Urinary bladder (tissue), 4 donors: ENCODE measurements around the gene MAN1C1. TPM values are rescaled to one million over a fixed set of nuclear protein-coding genes. Genes with fewer than 3 reads are reported as not detected.

Experiments
- DNase-seq: peaks from one replicate; pipeline ENCODE4 v3.0.0-alpha.2; 2015; ENCODE audit errors: extremely low spot score
- H3K27ac ChIP-seq: one replicate; pipeline ENCODE4 v1.5.1; 2013; ENCODE audit warnings: low read depth, mild to moderate bottlenecking, moderate library complexity
- H3K36me3 ChIP-seq: one replicate; pipeline ENCODE4 v1.6.1; 2013; ENCODE audit warnings: mild to moderate bottlenecking, moderate library complexity; ENCODE audit not compliant: insufficient read depth
- H3K4me1 ChIP-seq: one replicate; pipeline ENCODE4 v1.6.1; 2013; ENCODE audit warnings: mild to moderate bottlenecking, moderate library complexity; ENCODE audit not compliant: insufficient read depth
- H3K4me3 ChIP-seq: one replicate; pipeline ENCODE4 v1.5.1; 2013; ENCODE audit warnings: low read depth, low read length
- WGBS: extraction: QIAGEN DNeasy Blood & Tissue Kit; methylation state at CpG from one replicate; pipeline ENCODE4 v1.1.7; 2013; 5-methylcytosine and 5-hydroxymethylcytosine counted together
- polyA plus RNA-seq: library from polyadenylated mRNA; stranded (reverse); fragments of 200-250 nt; gene quantifications from one replicate; pipeline ENCODE4 v1.2.3, GENCODE V29; 2013
- total RNA-seq: library from RNA; depleted of rRNA; stranded (reverse); fragments of >200 nt; gene quantifications from one replicate; pipeline ENCODE4 v1.2.3, GENCODE V29; 2014
- donor health status: healthy with polysubstance abuse.
- donor health status: healthy.

The MAN1C1 gene
- total and polyA plus RNA-seq, 2 donors = 18.2 to 26.4 TPM

DNA sequence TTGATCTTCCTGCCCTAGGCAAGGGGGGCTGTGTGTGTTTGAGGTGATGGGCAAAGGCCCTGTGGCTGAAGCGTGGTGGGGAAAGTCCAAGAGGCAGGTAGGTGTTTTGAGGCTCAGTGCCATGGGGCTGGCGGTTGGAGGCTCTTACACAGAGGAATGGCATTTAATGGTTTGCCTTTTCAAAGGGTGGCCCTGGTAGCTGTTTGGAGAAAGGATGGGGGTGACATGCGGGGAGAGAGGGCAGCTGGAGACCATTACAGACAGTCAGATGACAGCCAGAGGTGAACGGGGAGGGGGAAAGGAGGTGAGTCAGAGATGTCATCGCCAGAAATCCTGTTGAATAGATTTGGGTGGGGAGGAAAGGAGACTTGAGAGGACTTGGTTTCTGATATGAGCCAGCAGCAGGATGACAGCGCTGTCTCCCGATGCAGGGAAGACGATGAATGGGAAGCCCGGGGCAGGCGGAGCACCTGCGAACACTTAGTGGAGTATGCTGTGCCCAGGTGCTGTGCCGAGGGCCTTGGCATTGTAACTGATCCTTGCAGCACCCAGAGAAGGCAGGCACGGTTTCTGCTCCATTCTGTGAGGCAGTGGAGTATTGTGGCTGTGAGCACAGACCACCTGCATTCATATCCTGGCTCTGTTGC lies 56.3 kb downstream of the MAN1C1 start:
- Histone ChIP-seq H3K4me1 (no peaks in the 10 kb centered on the region), H3K4me3 (no peak overlapping the region), H3K36me3 (no peaks in the 10 kb centered on the region), H3K27ac (no peak overlapping the region)
- no peak for DNase-seq
- 68% methylated on average over 13 of the region's 13 CpGs for WGBS

DNA sequence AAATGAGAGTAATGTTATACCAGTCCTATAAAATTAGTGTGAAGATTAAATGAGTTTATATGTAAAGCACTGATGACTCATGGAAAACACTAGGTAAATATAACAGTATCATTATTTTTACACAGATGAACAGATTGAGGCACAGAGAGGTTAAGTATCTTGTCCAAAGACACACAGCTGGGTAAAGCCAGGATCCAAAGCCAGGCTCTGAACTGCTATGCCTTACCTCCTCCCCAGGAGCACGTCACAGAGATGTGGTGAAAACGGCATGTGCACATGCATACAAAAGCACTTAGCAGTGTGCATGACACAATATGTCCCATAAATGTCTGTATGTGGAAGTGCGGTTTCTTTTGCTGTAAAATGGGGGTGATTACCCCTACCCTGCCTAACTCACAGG lies 56.9 kb downstream of the MAN1C1 start:
- H3K4me3 ChIP-seq = no peak overlapping the region
- H3K4me1 ChIP-seq = no peaks in the 10 kb centered on the region
- no peak for DNase-seq
- H3K36me3 ChIP-seq = no peaks in the 10 kb centered on the region
- whole genome bisulfite sequencing = 94% methylated on average over 3 of the region's 3 CpGs
- no peak overlapping the region for H3K27ac ChIP-seq

DNA sequence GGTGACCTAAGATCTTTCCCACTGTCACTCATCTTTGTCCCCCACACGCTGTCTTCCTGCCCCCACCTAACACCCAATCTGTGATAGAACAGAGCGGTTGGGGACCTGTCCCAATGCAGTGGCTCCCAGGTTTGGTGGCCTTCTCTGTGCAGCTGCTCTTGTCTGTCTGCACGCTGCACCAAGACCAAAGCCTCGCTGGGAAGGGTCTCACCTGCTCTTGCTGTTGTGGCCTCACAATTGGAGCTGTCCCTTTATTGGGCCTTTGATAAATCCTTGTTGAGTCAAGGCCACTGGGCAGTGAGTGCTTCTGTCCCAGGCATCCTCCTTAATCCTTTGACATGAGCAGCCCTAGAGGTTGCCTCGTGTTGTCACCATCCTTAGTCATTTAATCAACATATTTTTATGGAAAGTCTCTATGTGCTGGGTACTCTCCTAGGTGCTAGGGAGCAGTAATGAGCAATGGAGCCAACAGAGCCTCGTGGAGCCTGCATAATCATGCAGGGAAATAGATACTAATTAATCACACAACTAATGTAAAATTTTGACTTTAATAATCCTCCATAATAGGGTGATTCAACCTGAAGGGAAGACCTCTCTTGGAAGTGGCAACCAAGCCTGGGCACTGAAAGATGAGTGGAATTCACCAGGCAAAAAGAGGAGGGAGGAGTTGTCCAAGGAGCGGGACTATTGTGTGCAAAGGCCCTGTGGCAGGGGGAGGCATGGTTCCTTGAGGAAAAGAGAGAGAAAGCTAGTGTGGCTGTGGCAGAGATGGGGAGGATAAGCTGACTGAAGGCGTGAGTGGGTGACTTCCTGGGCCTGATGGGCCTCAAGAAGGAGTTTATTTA lies 57.6 kb downstream of the MAN1C1 start:
- no peak for DNase-seq
- H3K4me1 ChIP-seq = no peaks in the 10 kb centered on the region
- H3K27ac ChIP-seq = no peak overlapping the region
- H3K4me3 ChIP-seq = no peak overlapping the region
- WGBS = 92% methylated on average over 8 of the region's 8 CpGs
- H3K36me3 ChIP-seq = no peaks in the 10 kb centered on the region

DNA sequence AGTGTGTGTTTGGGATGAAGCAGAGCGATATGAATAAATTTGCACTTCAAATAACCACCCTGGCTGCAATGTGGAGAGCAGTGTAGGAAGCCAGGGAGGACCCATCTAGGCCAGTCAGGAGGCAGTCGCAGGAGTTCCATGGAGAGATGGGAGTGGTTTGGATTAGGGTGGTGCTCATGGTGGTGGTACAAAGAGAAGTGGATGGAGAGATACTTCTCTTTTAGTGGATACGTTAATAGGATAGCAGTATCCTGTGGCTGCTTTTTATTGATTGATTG lies 58.2 kb downstream of the MAN1C1 start:
- H3K4me1 ChIP-seq = no peaks in the 10 kb centered on the region
- 96% methylated on average over 3 of the region's 3 CpGs for WGBS

DNA sequence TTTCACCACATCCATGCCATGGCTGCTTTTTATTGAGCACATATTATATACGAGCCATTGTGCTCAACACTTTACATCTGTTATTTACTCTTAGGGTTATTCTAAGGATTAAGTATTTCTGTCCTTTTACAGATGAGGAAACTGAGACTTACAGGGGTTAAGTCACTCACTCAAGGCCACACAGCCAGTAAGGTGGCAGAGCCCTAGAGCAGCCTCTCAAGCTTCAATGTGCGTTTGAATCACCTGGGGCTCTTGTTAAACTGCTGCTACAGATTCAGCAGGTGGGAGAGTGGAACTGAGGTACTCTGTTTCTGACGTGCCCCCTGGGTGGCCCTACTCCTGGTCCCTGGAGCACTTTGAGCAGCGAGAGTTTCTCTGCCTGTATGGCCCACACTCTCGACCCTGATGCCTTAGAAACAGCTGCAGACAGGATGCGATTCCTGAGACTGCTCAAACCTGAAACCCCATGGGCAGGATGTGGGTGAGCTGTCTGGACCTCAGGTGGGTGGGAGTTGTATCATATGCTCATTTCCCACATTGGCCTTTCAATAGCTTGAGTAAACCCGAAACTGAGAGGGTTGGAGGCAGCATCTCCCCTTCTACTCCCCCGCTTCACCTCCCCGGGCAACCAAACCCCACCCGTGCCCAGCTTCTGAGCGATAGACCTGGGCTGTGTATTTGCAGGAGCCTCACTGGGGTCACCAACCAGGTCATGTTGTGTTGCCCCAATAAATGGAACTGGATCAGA lies 59.3 kb downstream of the MAN1C1 start:
- Histone ChIP-seq H3K27ac (no peak overlapping the region), H3K4me1 (no peaks in the 10 kb centered on the region), H3K36me3 (no peaks in the 10 kb centered on the region), H3K4me3 (no peak overlapping the region)
- WGBS = 81% methylated on average over 11 of the region's 11 CpGs
- DNase-seq = no peak

More for the DNA sequence above, 58.2 kb downstream of the MAN1C1 start:
- DNase-seq = no peak
- Histone ChIP-seq H3K36me3 (no peaks in the 10 kb centered on the region), H3K27ac (no peak overlapping the region), H3K4me3 (no peak overlapping the region)

DNA sequence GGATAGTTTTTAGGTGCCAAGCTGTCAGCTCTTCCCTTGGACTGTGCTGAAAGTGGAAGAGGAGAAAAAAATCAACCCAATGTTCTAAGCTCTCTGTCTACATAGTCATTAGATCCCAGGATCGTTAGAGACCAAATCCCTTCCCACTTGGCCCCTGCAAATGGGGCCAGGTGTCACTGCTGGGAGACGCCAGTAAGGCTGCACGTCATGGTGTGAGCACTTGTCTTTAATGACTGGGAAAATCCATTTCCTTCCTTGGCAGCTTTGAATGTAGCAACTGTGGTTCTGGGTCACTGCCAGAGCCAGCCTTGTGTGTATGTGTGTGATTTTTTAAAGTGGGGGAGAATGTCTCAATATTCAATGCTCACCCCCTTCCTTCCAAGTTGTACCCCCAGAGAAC lies 59.9 kb downstream of the MAN1C1 start:
- Histone ChIP-seq H3K4me3 (no peak overlapping the region), H3K27ac (no peak overlapping the region), H3K36me3 (no peaks in the 10 kb centered on the region), H3K4me1 (no peaks in the 10 kb centered on the region)
- WGBS = 26% methylated on average over 3 of the region's 3 CpGs
- DNase-seq = no peak

DNA sequence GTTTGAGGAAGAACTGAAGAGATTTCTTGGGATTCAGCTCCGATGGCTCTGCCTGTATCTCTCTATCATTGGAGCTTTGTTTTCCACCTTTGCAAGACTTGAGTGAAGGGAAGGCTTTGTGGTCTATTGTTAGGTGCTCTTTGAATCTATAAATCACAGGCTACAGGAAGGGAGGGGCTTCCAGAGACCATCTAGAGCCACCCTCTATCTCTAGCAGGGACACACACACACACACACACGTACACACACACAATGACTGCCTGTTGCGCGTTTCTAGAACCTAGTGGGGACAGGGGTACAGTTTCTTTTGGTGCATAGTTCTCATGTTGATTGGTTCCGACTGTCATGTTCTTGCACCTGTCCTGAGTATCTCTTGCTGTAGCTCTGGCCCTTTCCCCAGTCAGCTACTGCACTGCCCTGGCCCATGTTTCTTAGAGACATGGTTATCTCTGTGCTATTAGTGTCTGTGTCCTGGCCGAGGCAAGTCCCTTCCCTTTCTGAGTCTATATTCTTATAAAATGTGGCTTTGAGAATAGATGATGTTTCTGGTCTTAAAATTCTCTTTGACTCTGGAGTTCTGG lies 60.7 kb downstream of the MAN1C1 start:
- Histone ChIP-seq H3K4me3 (no peak overlapping the region), H3K4me1 (no peaks in the 10 kb centered on the region), H3K36me3 (no peaks in the 10 kb centered on the region), H3K27ac (no peak overlapping the region)
- 82% methylated on average over 6 of the region's 6 CpGs for WGBS
- DNase-seq = no peak

DNA sequence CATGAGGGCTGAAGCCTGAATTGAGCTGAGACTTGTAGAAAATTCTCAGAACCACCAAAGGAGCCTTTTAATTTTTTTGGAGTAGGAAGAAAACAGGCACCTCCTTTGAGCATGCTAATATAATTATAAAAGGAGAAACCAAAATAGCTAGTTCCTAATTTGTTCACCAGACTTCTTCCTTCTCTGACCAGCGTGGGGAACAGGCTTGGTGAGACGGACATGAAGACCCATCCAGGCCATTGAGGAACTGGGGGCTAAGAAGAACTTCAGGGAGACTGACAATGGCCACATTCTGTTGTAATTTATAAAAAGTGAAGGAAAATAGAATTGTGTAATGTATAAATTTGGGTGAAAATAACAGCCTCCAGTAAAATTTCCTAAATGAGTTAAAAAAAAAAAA lies 62.6 kb downstream of the MAN1C1 start:
- Histone ChIP-seq H3K36me3 (no peaks in the 10 kb centered on the region), H3K27ac (no peak overlapping the region), H3K4me1 (no peaks in the 10 kb centered on the region), H3K4me3 (no peak overlapping the region)
- 85% methylated on average over 2 of the region's 2 CpGs for WGBS
- no peak for DNase-seq

DNA sequence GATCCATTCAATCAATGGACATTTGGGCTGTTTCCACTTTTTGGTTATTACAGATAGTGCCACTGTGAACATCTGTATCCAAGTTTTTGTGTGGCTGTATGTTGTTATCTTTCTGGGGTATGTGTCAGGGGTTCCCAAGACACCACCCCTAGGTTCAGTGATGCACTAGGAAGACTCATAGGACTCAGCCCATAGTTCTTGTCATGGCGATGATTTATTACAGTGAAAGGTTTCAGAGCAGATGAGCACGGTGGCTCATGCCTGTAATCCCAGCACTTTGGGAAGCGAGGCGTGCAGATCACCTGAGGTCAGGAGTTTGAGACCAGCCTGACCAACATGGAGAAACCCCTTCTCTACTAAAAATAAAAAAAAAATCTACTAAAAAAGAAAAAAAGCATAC lies 64.1 kb downstream of the MAN1C1 start:
- H3K4me1 ChIP-seq = no peaks in the 10 kb centered on the region
- H3K36me3 ChIP-seq = no peaks in the 10 kb centered on the region
- no peak overlapping the region for H3K27ac ChIP-seq
- no peak overlapping the region for H3K4me3 ChIP-seq
- 98% methylated on average over 4 of the region's 4 CpGs for WGBS
- DNase-seq = no peak

DNA sequence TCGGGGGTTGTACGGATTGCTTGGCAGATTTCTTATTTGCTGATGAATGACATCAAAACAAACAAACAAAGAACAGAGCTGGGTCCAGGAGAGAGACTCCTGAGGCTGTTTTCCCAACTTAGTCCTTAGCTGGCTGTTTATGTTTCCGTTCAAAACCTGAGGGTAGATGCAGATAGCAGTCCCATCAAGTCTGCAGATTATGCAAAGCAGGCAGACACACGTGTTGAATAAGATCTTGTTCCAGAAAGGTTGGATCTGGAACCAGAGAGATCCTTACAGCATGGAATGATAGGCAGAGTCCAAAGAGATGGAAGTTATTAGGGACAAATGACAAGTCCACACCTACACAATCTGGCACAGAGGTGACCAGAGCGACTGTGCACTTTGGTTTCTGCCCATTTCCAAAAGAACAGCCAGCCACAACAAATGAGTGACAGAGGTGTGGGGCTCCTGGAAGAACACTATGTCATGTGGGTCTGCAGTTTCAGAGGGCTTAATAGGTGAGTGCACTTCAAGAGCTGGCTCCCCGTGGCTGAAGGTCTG lies 65.5 kb downstream of the MAN1C1 start:
- H3K36me3 ChIP-seq = no peaks in the 10 kb centered on the region
- H3K4me3 ChIP-seq = no peak overlapping the region
- H3K4me1 ChIP-seq = no peaks in the 10 kb centered on the region
- DNase-seq = no peak
- 87% methylated on average over 6 of the region's 6 CpGs for WGBS
- H3K27ac ChIP-seq = no peak overlapping the region

DNA sequence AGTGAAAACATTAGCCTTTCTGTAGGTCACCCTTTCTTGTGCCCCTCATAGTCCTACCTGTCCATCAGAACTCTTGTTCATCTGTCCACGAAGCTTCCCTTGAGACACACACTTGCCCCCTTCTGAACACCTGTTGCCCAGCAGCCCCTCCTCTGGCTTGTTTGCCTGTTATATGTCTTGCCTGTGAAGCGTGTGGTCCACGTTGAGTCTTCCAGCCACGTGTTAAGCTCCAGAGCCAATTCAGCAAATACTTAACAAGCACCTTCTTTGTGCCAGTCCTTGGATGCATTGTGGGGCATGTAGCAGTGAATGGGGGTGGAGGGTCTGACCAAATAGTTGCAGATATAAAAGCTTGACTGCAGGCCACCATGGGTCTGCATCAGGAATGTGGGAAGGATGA lies 66.6 kb downstream of the MAN1C1 start:
- WGBS = 80% methylated on average over 4 of the region's 4 CpGs
- Histone ChIP-seq H3K27ac (no peak overlapping the region), H3K36me3 (no peaks in the 10 kb centered on the region), H3K4me3 (no peak overlapping the region), H3K4me1 (no peaks in the 10 kb centered on the region)
- DNase-seq = no peak

DNA sequence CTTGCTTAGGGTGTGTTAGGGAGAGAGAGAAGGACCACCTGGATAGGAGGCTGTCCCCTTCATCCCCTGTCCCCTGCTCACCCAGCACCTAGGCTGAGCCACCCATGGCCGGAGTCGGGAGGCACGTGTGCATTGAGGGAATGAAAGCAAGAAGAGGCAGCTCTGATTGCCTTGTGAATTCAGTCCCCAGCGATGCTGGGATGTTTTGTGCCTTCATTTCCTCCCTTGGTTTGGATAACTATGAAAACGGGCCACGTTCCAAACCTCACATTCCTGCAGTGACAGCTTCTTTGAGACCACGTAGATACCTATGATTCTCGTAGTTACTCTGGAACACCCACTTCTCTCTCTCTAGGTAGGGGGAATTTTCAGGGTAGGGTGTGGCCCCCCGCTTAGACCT lies 67.1 kb downstream of the MAN1C1 start:
- WGBS = 38% methylated on average over 9 of the region's 9 CpGs
- no peak for DNase-seq
- H3K27ac ChIP-seq = no peak overlapping the region

DNA sequence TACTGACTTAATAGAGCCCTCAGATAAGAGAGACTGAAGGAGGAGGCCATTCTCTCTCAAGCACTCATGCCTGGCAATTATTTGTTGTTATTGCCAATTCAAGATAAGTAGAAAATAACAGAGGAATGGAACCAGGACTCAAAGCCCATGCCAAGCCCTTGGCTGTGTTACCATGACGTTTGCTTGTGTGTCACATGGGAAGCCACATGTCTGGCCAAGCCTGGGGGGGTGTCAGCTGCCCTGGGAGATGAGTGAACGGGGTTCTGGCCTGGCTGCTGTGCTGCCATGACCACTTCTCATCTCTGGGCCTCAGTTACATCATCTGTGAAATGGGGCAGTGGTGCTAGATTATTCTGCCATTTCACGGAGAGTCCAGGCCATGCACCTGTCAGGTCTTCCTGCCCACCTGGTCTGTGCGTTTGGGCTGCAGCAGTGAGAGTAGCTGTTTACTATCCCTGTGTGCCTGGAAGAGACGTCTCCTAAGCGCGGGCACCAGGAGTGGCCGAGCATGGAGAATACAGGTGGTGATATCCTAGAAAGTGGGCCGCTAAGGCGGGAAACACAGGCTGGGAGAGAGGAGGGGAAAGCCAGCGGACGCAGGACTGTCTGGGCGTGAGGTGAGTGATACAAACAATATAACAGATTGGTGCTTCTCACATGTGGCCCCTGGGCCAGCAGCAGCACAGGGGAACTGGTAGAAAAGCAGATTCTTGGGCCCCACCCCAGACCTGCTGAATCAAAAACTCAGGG lies 67.8 kb downstream of the MAN1C1 start:
- 76% methylated on average over 13 of the region's 13 CpGs for WGBS
- H3K4me1 ChIP-seq = no peaks in the 10 kb centered on the region
- DNase-seq = no peak
- no peak overlapping the region for H3K27ac ChIP-seq
- H3K36me3 ChIP-seq = no peaks in the 10 kb centered on the region
- no peak overlapping the region for H3K4me3 ChIP-seq

More for the DNA sequence above, 67.1 kb downstream of the MAN1C1 start:
- H3K4me3 ChIP-seq = no peak overlapping the region
- H3K36me3 ChIP-seq = no peaks in the 10 kb centered on the region
- no peaks in the 10 kb centered on the region for H3K4me1 ChIP-seq
